Measurements from ENCODE around the gene TTLL11.

The TTLL11 gene

GRCh38 chr9:122095010-122095767 is 2.1 kb upstream of the TTLL11 start:
- Histone ChIP-seq H3K27me3 (replicated peaks; ENCODE audit: control insufficient read depth, insufficient read depth, low read length) (no peaks in the 10 kb centered on the region), H3K36me3 (ENCODE audit: control insufficient read depth, insufficient read depth, low read length) (no peaks in the 10 kb centered on the region), H3K4me3 (replicated peaks; ENCODE audit: low read depth, low read length) (no peak overlapping the region)
- DNase-seq (ENCODE audit: extremely low read depth, insufficient read length) = peak; percentile 29
- TF ChIP-seq CTCF (IDR thresholded peaks at IDR 0.05; ENCODE audit: insufficient read depth, low read length, poor library complexity, severe bottlenecking) = peak; percentile 70

GRCh38 chr9:122091682-122092592 is 1.2 kb downstream of the TTLL11 start:
- peaks cover 2% of the 10 kb centered on the region; the same call in 1 of the 2 replicates for H3K36me3 ChIP-seq (ENCODE audit: control insufficient read depth, insufficient read depth, low read length)
- TF ChIP-seq CTCF (IDR thresholded peaks at IDR 0.05; ENCODE audit: insufficient read depth, low read length, poor library complexity, severe bottlenecking) = no peak
- no peak for DNase-seq (ENCODE audit: extremely low read depth, insufficient read length)

GRCh38 chr9:122090981-122091380 is 2.1 kb downstream of the TTLL11 start:
- no peaks in the 10 kb centered on the region for H3K27me3 ChIP-seq (replicated peaks; ENCODE audit: control insufficient read depth, insufficient read depth, low read length)
- no peak for TF ChIP-seq CTCF (IDR thresholded peaks at IDR 0.05; ENCODE audit: insufficient read depth, low read length, poor library complexity, severe bottlenecking)

More at GRCh38 chr9:122091682-122092592, 1.2 kb downstream of the TTLL11 start:
- Histone ChIP-seq H3K27me3 (replicated peaks; ENCODE audit: control insufficient read depth, insufficient read depth, low read length) (no peaks in the 10 kb centered on the region), H3K4me3 (replicated peaks; ENCODE audit: low read depth, low read length) (peak overlapping the region; percentile 86)

GRCh38 chr9:122090287-122090883 is 2.7 kb downstream of the TTLL11 start:
- no peak for TF ChIP-seq CTCF (IDR thresholded peaks at IDR 0.05; ENCODE audit: insufficient read depth, low read length, poor library complexity, severe bottlenecking)
- no peaks in the 10 kb centered on the region for H3K27me3 ChIP-seq (replicated peaks; ENCODE audit: control insufficient read depth, insufficient read depth, low read length)

More at GRCh38 chr9:122090981-122091380, 2.1 kb downstream of the TTLL11 start:
- no peak for DNase-seq (ENCODE audit: extremely low read depth, insufficient read length)
- Histone ChIP-seq H3K4me3 (replicated peaks; ENCODE audit: low read depth, low read length) (no peak overlapping the region), H3K36me3 (ENCODE audit: control insufficient read depth, insufficient read depth, low read length) (peaks cover 2% of the 10 kb centered on the region; the same call in 1 of the 2 replicates)

GRCh38 chr9:122088880-122089706 is 4.0 kb downstream of the TTLL11 start:
- Histone ChIP-seq H3K4me3 (replicated peaks; ENCODE audit: low read depth, low read length) (no peak overlapping the region), H3K36me3 (ENCODE audit: control insufficient read depth, insufficient read depth, low read length) (peaks cover 2% of the 10 kb centered on the region; the same call in 1 of the 2 replicates), H3K27me3 (replicated peaks; ENCODE audit: control insufficient read depth, insufficient read depth, low read length) (no peaks in the 10 kb centered on the region)
- TF ChIP-seq CTCF (IDR thresholded peaks at IDR 0.05; ENCODE audit: insufficient read depth, low read length, poor library complexity, severe bottlenecking) = no peak
- no peak for DNase-seq (ENCODE audit: extremely low read depth, insufficient read length)

More at GRCh38 chr9:122090287-122090883, 2.7 kb downstream of the TTLL11 start:
- H3K4me3 ChIP-seq (replicated peaks; ENCODE audit: low read depth, low read length) = no peak overlapping the region
- DNase-seq (ENCODE audit: extremely low read depth, insufficient read length) = no peak
- peaks cover 2% of the 10 kb centered on the region; the same call in 1 of the 2 replicates for H3K36me3 ChIP-seq (ENCODE audit: control insufficient read depth, insufficient read depth, low read length)
